BJ (cell line): ENCODE results near the gene KIF26B. TPM values are rescaled to one million over a fixed set of nuclear protein-coding genes. Genes with fewer than 3 reads are reported as not detected.

ENCODE experiments used
- CTCF ChIA-PET: fragments of 350-600 bp; formaldehyde crosslinking; extraction: SDS; loops from one replicate; lab custom pipeline; 2021; ENCODE audit warnings: antibody characterized with exemption, inconsistent platforms; lab: Yijun Ruan, JAX
- POLR2A ChIA-PET: fragments of 300-600 bp; sonication (Branson Sonifier 250); formaldehyde crosslinking; extraction: SDS; loops from one replicate; lab custom pipeline; 2021; ENCODE audit warnings: antibody characterized with exemption; lab: Charles Lee
- DNase-seq: peaks from one replicate; pipeline ENCODE4 v3.0.0-alpha.2; 2011; ENCODE audit warnings: low read depth
- H3K27me3 ChIP-seq: 2 replicates; pipeline ENCODE4 v1.6.0; 2011; ENCODE audit warnings: low read length; ENCODE audit not compliant: control insufficient read depth, insufficient read depth
- H3K36me3 ChIP-seq: 2 replicates; pipeline ENCODE4 v1.5.1; 2011; ENCODE audit warnings: low read length; ENCODE audit not compliant: control insufficient read depth, insufficient read depth
- H3K4me3 ChIP-seq: 2 replicates; pipeline ENCODE4 v1.5.1; 2011; ENCODE audit warnings: low read depth, mild to moderate bottlenecking, control low read depth, low read length
- polyA plus RNA-seq: library from polyadenylated mRNA; depleted of rRNA; stranded (reverse); fragments of >200 nt; gene quantifications from 2 replicates; pipeline ENCODE4 v1.2.3, GENCODE V29; 2011
- TF ChIP-seq, protein P1 (sequence below): IDR thresholded peaks from 2 replicates; pipeline ENCODE4 v1.5.1; 2011; ENCODE audit warnings: low read depth, mild to moderate bottlenecking, control low read depth, inconsistent platforms, low read length, moderate library complexity; ENCODE audit not compliant: insufficient read depth

Gene KIF26B
- polyA plus RNA-seq, 1 experiment = 2.8 TPM

DNA sequence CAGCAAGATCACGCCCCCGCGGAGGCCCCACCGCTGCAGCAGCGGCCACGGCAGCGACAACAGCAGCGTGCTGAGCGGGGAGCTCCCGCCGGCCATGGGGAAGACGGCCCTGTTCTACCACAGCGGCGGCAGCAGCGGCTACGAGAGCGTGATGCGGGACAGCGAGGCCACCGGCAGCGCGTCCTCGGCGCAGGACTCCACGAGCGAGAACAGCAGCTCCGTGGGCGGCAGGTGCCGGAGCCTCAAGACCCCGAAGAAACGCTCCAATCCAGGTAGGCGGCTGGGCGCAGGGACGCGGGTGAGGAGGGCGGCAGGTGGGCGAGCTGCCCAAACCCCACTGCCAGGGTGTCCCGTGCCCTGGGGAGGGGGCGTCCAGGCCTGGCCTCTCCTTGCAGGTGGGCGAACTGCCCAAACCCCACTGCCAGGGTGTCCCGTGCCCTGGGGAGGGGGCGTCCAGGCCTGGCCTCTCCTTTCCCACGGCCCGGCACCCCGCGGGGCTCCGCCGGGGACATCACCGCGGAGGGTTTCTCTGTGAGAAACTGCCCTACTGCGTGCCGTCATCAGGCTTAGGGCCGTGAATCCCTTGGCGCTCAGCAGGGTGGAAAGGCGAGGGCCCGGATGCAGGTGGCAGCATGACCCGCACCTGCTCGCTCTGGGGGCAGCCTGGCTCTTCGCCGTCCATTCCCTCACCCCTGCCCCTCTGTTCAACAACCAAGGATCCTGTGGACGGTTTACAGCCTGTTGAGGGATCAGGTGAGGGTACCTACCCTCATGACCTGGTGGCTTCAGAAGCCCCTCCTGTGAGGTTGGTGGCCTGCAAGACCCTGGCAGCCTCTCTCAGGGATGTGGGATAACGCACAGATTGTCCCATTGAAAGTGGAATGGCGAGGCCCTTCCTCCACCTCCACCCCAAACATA, 534.0 kb downstream of the KIF26B start:
- H3K27me3 ChIP-seq = no peaks in the 10 kb centered on the region
- ChIA-PET POLR2A (no interaction called here), CTCF (no interaction called here)
- TF ChIP-seq, protein P1, sequence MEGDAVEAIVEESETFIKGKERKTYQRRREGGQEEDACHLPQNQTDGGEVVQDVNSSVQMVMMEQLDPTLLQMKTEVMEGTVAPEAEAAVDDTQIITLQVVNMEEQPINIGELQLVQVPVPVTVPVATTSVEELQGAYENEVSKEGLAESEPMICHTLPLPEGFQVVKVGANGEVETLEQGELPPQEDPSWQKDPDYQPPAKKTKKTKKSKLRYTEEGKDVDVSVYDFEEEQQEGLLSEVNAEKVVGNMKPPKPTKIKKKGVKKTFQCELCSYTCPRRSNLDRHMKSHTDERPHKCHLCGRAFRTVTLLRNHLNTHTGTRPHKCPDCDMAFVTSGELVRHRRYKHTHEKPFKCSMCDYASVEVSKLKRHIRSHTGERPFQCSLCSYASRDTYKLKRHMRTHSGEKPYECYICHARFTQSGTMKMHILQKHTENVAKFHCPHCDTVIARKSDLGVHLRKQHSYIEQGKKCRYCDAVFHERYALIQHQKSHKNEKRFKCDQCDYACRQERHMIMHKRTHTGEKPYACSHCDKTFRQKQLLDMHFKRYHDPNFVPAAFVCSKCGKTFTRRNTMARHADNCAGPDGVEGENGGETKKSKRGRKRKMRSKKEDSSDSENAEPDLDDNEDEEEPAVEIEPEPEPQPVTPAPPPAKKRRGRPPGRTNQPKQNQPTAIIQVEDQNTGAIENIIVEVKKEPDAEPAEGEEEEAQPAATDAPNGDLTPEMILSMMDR = no peak
- H3K36me3 ChIP-seq = peaks cover 26% of the 10 kb centered on the region
- no peak for DNase-seq
- no peak overlapping the region for H3K4me3 ChIP-seq

DNA sequence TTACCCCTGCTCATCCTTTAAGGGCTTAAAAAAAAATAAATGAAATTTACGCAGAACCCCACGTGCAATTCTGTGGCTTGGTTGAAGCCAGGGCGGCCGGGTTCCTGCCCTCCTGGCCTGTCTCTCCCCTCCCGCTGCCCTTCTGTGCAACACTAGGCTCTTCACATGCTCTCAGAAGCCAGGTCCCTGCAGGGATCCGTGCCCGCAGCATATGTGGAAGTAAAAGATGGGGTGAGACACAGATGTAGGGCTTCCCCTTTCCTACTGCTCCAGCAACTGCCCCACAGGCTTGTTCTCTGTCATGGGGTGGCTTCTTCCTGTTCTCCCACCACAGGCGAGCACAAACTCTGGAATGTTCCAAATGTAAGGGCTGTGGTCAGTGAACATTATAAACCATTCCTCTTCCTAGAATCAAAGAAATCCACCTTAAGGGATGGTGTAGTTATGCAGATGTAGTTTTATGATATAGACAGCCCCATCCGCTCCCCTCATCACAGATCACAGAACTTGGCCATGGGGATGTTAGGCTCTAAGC, 535.4 kb downstream of the KIF26B start:
- ChIA-PET CTCF (interaction anchor here (0.6 to 1.0 kb wide), 2 partner anchors 13 to 530 kb away, joined by 3 read pairs; no protein-coding TSS in a partner anchor), POLR2A (no interaction called here)
- H3K36me3 ChIP-seq = peaks cover 25% of the 10 kb centered on the region
- H3K4me3 ChIP-seq = no peak overlapping the region
- DNase-seq = no peak
- no peaks in the 10 kb centered on the region for H3K27me3 ChIP-seq
- TF ChIP-seq, protein P1 = no peak

DNA sequence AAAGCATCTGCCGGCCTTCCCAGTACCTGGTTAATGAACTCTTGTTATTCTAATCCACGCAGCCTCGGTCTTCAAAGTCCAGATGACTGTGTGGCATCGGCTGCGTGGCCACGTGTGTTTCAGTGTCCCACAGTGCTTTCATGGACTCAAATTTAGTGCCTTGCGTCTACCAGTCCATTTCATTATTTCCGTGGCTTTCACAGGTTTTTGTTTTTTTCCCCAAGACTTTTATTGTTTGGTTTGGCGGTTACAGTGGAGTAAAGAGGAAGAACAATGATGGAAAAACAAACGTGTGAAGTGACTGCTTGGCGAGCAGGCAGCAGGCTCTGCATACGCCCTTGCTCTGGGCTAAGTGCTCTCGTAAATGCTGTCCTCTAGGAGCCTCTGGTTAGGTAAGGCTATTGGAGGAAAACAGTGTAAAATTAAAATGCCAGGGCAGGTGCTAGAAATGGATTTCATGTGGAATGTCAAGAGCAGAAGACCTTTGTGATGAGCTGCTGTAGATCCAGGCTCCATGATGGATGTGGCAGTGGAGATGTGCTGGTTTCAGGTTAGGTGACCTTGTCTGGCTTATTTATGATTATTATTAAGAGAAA, 536.3 kb downstream of the KIF26B start:
- POLR2A ChIA-PET = no interaction called here
- DNase-seq = no peak
- H3K27me3 ChIP-seq = no peaks in the 10 kb centered on the region
- peaks cover 19% of the 10 kb centered on the region for H3K36me3 ChIP-seq
- H3K4me3 ChIP-seq = no peak overlapping the region
- TF ChIP-seq, protein P1 = no peak
- CTCF ChIA-PET = no interaction called here

DNA sequence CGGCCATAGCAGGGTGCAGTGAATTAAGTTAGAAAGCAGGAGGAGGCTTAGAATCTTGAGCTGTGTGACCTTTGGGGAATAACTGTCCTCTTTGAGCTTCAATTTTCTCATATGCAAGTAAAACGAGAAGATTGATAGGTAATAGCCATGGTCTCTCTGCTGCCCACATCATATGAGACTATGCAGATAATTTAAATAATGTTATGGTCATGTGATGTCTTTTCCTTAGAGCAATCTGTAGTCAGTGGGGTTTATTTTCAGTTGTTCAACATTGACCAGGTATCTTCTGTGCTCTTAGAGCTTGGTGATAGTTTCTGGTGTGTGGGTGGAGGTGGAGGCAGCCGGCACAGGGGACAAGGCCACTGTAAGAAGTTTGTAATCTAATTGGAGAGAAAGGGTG, 537.1 kb downstream of the KIF26B start:
- Histone ChIP-seq H3K36me3 (peaks cover 10% of the 10 kb centered on the region), H3K27me3 (no peaks in the 10 kb centered on the region), H3K4me3 (no peak overlapping the region)
- no peak for DNase-seq
- POLR2A ChIA-PET = no interaction called here
- CTCF ChIA-PET = no interaction called here
- TF ChIP-seq, protein P1 = no peak

DNA sequence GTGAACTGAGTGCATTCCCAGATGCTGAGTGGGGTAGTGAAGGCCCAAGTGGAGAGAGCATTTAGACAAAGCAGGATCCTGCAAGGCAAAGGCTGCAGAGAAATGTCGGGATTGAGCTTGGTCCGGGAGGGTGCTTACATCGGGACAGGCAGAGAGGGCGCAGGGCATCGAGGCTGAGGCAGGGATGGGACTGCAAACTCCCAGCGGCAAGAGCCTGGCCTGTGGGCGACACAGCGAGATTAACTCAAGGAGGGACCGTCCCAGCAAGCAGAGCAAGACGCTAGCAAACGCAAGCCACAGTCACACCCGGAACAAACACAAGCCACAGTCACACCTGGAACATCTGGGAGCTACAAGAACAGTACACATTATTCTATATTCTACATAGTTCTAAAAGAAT, 537.5 kb downstream of the KIF26B start:
- CTCF ChIA-PET = no interaction called here
- H3K36me3 ChIP-seq = peaks cover 10% of the 10 kb centered on the region

More for the DNA sequence above, 537.5 kb downstream of the KIF26B start:
- H3K27me3 ChIP-seq = no peaks in the 10 kb centered on the region
- no peak overlapping the region for H3K4me3 ChIP-seq
- TF ChIP-seq, protein P1 = no peak
- no peak for DNase-seq
- POLR2A ChIA-PET = no interaction called here
